ENCODE measurements around the gene TPCN2.

Gene TPCN2

DNA sequence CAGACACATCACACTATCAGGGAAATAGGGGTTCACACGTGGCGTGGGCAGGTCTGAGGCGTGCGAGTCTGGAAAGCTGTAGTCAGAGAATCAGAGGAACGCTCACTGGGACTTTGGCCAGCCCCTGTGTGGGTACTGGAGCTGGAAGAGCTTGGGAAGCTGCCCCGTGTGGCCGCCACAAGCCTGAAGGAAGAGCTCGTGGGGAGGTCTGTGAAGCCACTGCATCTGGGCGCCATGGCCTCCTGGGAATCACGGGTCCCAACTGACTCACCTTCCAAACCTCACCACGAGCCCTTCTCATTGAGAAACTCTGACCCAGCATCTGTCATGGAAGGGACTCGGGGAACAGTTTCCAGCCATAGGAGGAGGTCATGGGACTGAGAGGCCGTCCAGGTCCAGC is 29.8 kb upstream of the TPCN2 start:
- no peak overlapping the region for H3K4me2 ChIP-seq (ENCODE audit: insufficient read depth, low read length)
- no peaks in the 10 kb centered on the region for H3K27me3 ChIP-seq (ENCODE audit: insufficient read depth, low read length, poor library complexity)
- DNase-seq (no peak), ATAC-seq (ENCODE audit: insufficient read depth, low read depth) (no peak)
- H3K27ac ChIP-seq (ENCODE audit: low read length) = no peak overlapping the region
- no peaks in the 10 kb centered on the region for H3K79me2 ChIP-seq (ENCODE audit: insufficient read depth, low read length)
- no peaks in the 10 kb centered on the region for H3K4me1 ChIP-seq (ENCODE audit: insufficient read depth, low read length)
- no peaks in the 10 kb centered on the region for H3K36me3 ChIP-seq (ENCODE audit: insufficient read depth, low read length)
- no peaks in the 10 kb centered on the region for H3K9me3 ChIP-seq (ENCODE audit: insufficient read depth, low read length, severe bottlenecking)
- TF ChIP-seq, protein P1, sequence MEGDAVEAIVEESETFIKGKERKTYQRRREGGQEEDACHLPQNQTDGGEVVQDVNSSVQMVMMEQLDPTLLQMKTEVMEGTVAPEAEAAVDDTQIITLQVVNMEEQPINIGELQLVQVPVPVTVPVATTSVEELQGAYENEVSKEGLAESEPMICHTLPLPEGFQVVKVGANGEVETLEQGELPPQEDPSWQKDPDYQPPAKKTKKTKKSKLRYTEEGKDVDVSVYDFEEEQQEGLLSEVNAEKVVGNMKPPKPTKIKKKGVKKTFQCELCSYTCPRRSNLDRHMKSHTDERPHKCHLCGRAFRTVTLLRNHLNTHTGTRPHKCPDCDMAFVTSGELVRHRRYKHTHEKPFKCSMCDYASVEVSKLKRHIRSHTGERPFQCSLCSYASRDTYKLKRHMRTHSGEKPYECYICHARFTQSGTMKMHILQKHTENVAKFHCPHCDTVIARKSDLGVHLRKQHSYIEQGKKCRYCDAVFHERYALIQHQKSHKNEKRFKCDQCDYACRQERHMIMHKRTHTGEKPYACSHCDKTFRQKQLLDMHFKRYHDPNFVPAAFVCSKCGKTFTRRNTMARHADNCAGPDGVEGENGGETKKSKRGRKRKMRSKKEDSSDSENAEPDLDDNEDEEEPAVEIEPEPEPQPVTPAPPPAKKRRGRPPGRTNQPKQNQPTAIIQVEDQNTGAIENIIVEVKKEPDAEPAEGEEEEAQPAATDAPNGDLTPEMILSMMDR (IDR thresholded peaks at IDR 0.05; ENCODE audit: borderline replicate concordance, extremely low read depth, low read length, poor library complexity, severe bottlenecking) = no peak
- TF ChIP-seq EZH2 (IDR thresholded peaks at IDR 0.05; ENCODE audit: borderline replicate concordance, low read depth, low read length, severe bottlenecking) = no peak
- H3K4me3 ChIP-seq (ENCODE audit: low read depth in 1 of 2, low read length in 2 of 2) = no peak overlapping the region
- H4K20me1 ChIP-seq (ENCODE audit: insufficient read depth, low read length) = no peaks in the 10 kb centered on the region
- H3K9ac ChIP-seq (ENCODE audit: low read depth, low read length) = no peak overlapping the region
- H2AFZ ChIP-seq (ENCODE audit: low read depth, low read length) = no peak overlapping the region

DNA sequence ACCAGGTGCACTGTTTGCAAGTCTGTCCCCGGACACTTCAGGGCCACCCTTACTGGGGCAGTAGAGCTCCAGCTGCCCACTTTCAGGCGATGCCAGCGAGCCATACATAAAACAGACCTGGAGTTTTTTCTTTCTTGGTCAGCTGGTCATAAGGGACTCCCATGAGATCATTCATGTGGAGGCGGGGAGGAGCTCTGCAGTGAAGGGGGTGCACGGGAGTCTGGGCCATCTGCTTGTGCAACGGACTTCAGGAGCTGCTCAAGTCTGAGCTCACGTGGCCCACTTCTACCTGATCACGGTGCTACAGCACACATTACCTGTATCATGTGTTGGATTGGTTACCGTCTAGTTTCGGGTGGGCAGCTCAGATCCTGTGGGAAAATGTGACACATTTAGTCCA is 26.5 kb upstream of the TPCN2 start:
- no peak for ATAC-seq (ENCODE audit: insufficient read depth, low read depth)
- Histone ChIP-seq H3K27ac (ENCODE audit: low read length) (no peak overlapping the region), H3K27me3 (ENCODE audit: insufficient read depth, low read length, poor library complexity) (no peaks in the 10 kb centered on the region), H3K4me1 (ENCODE audit: insufficient read depth, low read length) (no peaks in the 10 kb centered on the region), H3K4me3 (ENCODE audit: low read depth in 1 of 2, low read length in 2 of 2) (no peak overlapping the region), H3K9ac (ENCODE audit: low read depth, low read length) (no peak overlapping the region), H3K79me2 (ENCODE audit: insufficient read depth, low read length) (no peaks in the 10 kb centered on the region), H2AFZ (ENCODE audit: low read depth, low read length) (no peak overlapping the region), H3K9me3 (ENCODE audit: insufficient read depth, low read length, severe bottlenecking) (no peaks in the 10 kb centered on the region), H4K20me1 (ENCODE audit: insufficient read depth, low read length) (no peaks in the 10 kb centered on the region), H3K36me3 (ENCODE audit: insufficient read depth, low read length) (no peaks in the 10 kb centered on the region), H3K4me2 (ENCODE audit: insufficient read depth, low read length) (no peak overlapping the region)
- DNase-seq = no peak
- TF ChIP-seq, protein P1 (IDR thresholded peaks at IDR 0.05; ENCODE audit: borderline replicate concordance, extremely low read depth, low read length, poor library complexity, severe bottlenecking) = no peak
- no peak for TF ChIP-seq EZH2 (IDR thresholded peaks at IDR 0.05; ENCODE audit: borderline replicate concordance, low read depth, low read length, severe bottlenecking)

DNA sequence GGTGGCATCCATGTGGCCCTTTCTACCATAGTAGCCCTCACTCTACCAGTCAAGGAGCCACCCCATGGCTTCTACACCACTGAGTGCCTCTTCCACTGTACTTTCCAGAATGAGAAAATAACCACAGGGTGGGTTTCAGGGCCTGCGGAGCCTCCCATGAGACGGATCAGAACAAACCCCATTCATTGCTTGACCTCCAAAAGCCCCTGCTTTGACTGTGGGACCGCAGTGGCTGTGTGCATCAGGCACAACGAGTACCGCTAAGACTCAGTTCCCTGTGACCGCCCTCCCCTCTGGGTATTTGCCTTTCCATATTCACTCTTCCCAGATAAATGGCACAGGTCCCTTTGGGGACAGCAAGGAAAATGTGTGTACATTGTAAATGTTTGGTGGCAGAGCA is 24.2 kb upstream of the TPCN2 start:
- H3K27me3 ChIP-seq (ENCODE audit: insufficient read depth, low read length, poor library complexity) = no peaks in the 10 kb centered on the region
- no peak overlapping the region for H3K4me3 ChIP-seq (ENCODE audit: low read depth in 1 of 2, low read length in 2 of 2)
- H3K9me3 ChIP-seq (ENCODE audit: insufficient read depth, low read length, severe bottlenecking) = no peaks in the 10 kb centered on the region
- no peak overlapping the region for H2AFZ ChIP-seq (ENCODE audit: low read depth, low read length)
- ATAC-seq (ENCODE audit: insufficient read depth, low read depth) = no peak
- H4K20me1 ChIP-seq (ENCODE audit: insufficient read depth, low read length) = no peaks in the 10 kb centered on the region
- no peaks in the 10 kb centered on the region for H3K4me1 ChIP-seq (ENCODE audit: insufficient read depth, low read length)
- H3K79me2 ChIP-seq (ENCODE audit: insufficient read depth, low read length) = no peaks in the 10 kb centered on the region
- no peak overlapping the region for H3K9ac ChIP-seq (ENCODE audit: low read depth, low read length)
- no peak for DNase-seq
- no peak overlapping the region for H3K4me2 ChIP-seq (ENCODE audit: insufficient read depth, low read length)
- H3K27ac ChIP-seq (ENCODE audit: low read length) = no peak overlapping the region
- TF ChIP-seq, protein P1 (IDR thresholded peaks at IDR 0.05; ENCODE audit: borderline replicate concordance, extremely low read depth, low read length, poor library complexity, severe bottlenecking) = no peak
- no peak for TF ChIP-seq EZH2 (IDR thresholded peaks at IDR 0.05; ENCODE audit: borderline replicate concordance, low read depth, low read length, severe bottlenecking)
- H3K36me3 ChIP-seq (ENCODE audit: insufficient read depth, low read length) = no peaks in the 10 kb centered on the region

Data from DND-41 (cell line).